Adrenal gland (tissue), 12 donors: ENCODE data around the gene IL3. TPM values are rescaled to one million over a fixed set of nuclear protein-coding genes. Genes with fewer than 3 reads are reported as not detected.
A peak's percentile ranks its signal among the peaks of the same experiment; 100 is the strongest.

Source experiments
- DNase-seq, 7 donors: peaks; one replicate each; pipeline ENCODE4 v3.0.0-alpha.2; 2019 to 2020
- H3K27ac ChIP-seq, 5 donors: fragments of 200-600 bp; sonication (generic) in 4 of 5; 1 replicate in 3 of 5; 2 replicates in 2 of 5; pipeline versions ENCODE4 v1.5.1 to v1.8.0; 2016 to 2020; ENCODE audit warnings: mild to moderate bottlenecking in 1 of 5
- H3K27me3 ChIP-seq: fragments of 200-600 bp; 2 replicates; pipeline ENCODE4 v1.8.0; 2021
- H3K36me3 ChIP-seq, 2 donors: fragments of 200-600 bp; replicated peaks in 1 of 2; 1 replicate in 1 of 2; 2 replicates in 1 of 2; pipeline versions ENCODE4 v1.5.1 to v1.8.0; 2018 to 2022
- H3K4me1 ChIP-seq, 2 donors: fragments of 200-600 bp; replicated peaks in 1 of 2; 1 replicate in 1 of 2; 2 replicates in 1 of 2; pipeline versions ENCODE4 v1.5.1 to v1.8.0; 2018 to 2021
- H3K4me3 ChIP-seq, 4 donors: fragments of 200-600 bp; sonication (generic) in 3 of 4; one replicate each; pipeline ENCODE4 v1.5.1; 2016 to 2018
- H3K9me3 ChIP-seq, 3 donors: fragments of 200-600 bp; sonication (generic) in 1 of 3; replicated peaks in 1 of 3; 1 replicate in 2 of 3; 2 replicates in 1 of 3; pipeline versions ENCODE4 v1.5.1 to v1.8.0; 2016 to 2021
- CTCF ChIP-seq, 6 experiments: fragments of 450-650 bp in 4 of 6; fragments of 200-600 bp in 2 of 6; sonication (generic) in 1 of 6; IDR thresholded peaks; 1 replicate in 5 of 6; 2 replicates in 1 of 6; pipeline versions ENCODE4 v1.5.1 to v1.8.0; 2016 to 2021; ENCODE audit warnings: antibody characterized with exemption in 6 of 6, mild to moderate bottlenecking in 2 of 6, moderate library complexity in 1 of 6
- POLR2A ChIP-seq, 2 donors: fragments of 450-650 bp; IDR thresholded peaks; one replicate each; pipeline ENCODE4 v1.6.1; 2017; ENCODE audit warnings: antibody characterized with exemption in 2 of 2, mild to moderate bottlenecking in 2 of 2, moderate library complexity in 1 of 2
- WGBS, 4 donors: extraction: QIAGEN DNeasy Blood & Tissue Kit in 2 of 4; methylation state at CpG; one replicate each; pipeline versions ENCODE4 v1.1.5 to v1.1.7; 2013 to 2017; 5-methylcytosine and 5-hydroxymethylcytosine counted together
- intact Hi-C, 2 donors: fragments of 100-400 bp; cut with DNase I; formaldehyde crosslinking; loops; one replicate each; pipeline versions ENCODE4 v1.14.1 to v1.15.0; 2022 to 2023
- polyA plus RNA-seq, 3 donors: library from polyadenylated mRNA; stranded (reverse); fragments of 200-250 nt in 2 of 3; fragments of 350-450 nt in 1 of 3; fragmentation: Illumina TruSeq in 1 of 3; extraction: RNeasy Lipid Tissue Mini Kit (QIAGEN cat#74804) in 1 of 3; gene quantifications; one replicate each; pipeline ENCODE4 v1.2.3, GENCODE V29; 2013 to 2014
- total RNA-seq, 9 donors: library from RNA; depleted of rRNA in 4 of 9; stranded (reverse); fragments of >200 nt in 4 of 9; fragments of 120-200 nt in 1 of 9; fragmentation: NEBNext Ultra II Directional in 1 of 9; extraction: Animal tissue kit (Norgen Biotek cat#: 25700) in 1 of 9; gene quantifications; one replicate each; pipeline versions ENCODE4 v1.1.0 to v1.2.4, GENCODE V29; 2013 to 2023
- donor health status: healthy with polysubstance abuse.
- donor health status: Bipolar disorder and iron deficiency.
- donor health status: DM: yes; HTN: yes; CAD: no.
- donor health status: DM: no; HTN: no; CAD: no.
- donor health status: DM: no; HTN: no; CAD: no.
- donor health status: DM: yes; HTN: yes; CAD: no.

IL3 gene
- total and polyA plus RNA-seq, 12 donors = not detected

GRCh38 chr5:132033122-132033521, 27.3 kb upstream of the IL3 start:
- no peaks in the 10 kb centered on the region for H3K4me1 ChIP-seq
- H3K4me3 ChIP-seq = no peak overlapping the region
- H3K36me3 ChIP-seq = no peaks in the 10 kb centered on the region
- no peaks in the 10 kb centered on the region for H3K27me3 ChIP-seq
- peaks cover 0 to 6% (median 0%) of the 10 kb centered on the region in 3 donors for H3K9me3 ChIP-seq
- intact Hi-C loops = no loop called here
- TF ChIP-seq POLR2A (IDR thresholded peaks at IDR 0.05) (no peak), CTCF (IDR thresholded peaks at IDR 0.05) (no peak)
- no peak overlapping the region for H3K27ac ChIP-seq
- no peak for DNase-seq
- WGBS, 4 donors = 57 to 68% (median 58%) methylated on average over 4 of the region's 4 CpGs

- peaks cover 0 to 6% (median 0%) of the 10 kb centered on the region in 3 donors for H3K9me3 ChIP-seq
- H3K27me3 ChIP-seq = no peaks in the 10 kb centered on the region
- 57 to 67% (median 63%) methylated on average over 2 of the region's 2 CpGs for WGBS, 4 donors
- no peaks in the 10 kb centered on the region for H3K36me3 ChIP-seq
- no peak for TF ChIP-seq CTCF (IDR thresholded peaks at IDR 0.05)
- TF ChIP-seq POLR2A (IDR thresholded peaks at IDR 0.05) = no peak
- no peak overlapping the region for H3K27ac ChIP-seq
- no peak overlapping the region for H3K4me3 ChIP-seq
- intact Hi-C loops = no loop called here
- DNase-seq = no peak
- no peaks in the 10 kb centered on the region for H3K4me1 ChIP-seq
Measured at GRCh38 chr5:132037353-132037752, 23.1 kb upstream of the IL3 start.

GRCh38 chr5:132044207-132044606, 16.2 kb upstream of the IL3 start:
- no peaks in the 10 kb centered on the region for H3K9me3 ChIP-seq
- no peak overlapping the region for H3K27ac ChIP-seq
- DNase-seq = peak in 3 of 7 donors; percentile 20 to 52 (median 38)
- intact Hi-C loops = no loop called here
- WGBS, 4 donors = 72 to 84% (median 76%) methylated on average over 9 to 10 of the region's 10 CpGs
- H3K36me3 ChIP-seq = no peaks in the 10 kb centered on the region
- no peak for TF ChIP-seq CTCF (IDR thresholded peaks at IDR 0.05)
- no peak for TF ChIP-seq POLR2A (IDR thresholded peaks at IDR 0.05)
- no peak overlapping the region for H3K4me3 ChIP-seq
- H3K4me1 ChIP-seq = no peaks in the 10 kb centered on the region
- H3K27me3 ChIP-seq = no peaks in the 10 kb centered on the region

- Histone ChIP-seq H3K4me1 (no peaks in the 10 kb centered on the region), H3K9me3 (no peaks in the 10 kb centered on the region), H3K36me3 (no peaks in the 10 kb centered on the region), H3K4me3 (no peak overlapping the region), H3K27ac (no peak overlapping the region), H3K27me3 (no peaks in the 10 kb centered on the region)
- TF ChIP-seq POLR2A (IDR thresholded peaks at IDR 0.05) (no peak), CTCF (IDR thresholded peaks at IDR 0.05) (no peak)
- WGBS, 4 donors = 79 to 86% (median 81%) methylated on average over 7 of the region's 7 CpGs
- intact Hi-C loops = no loop called here
- DNase-seq = peak in 2 of 7 donors; percentile 2 to 28
Measured at GRCh38 chr5:132046880-132047299, 13.6 kb upstream of the IL3 start.
